ENCODE data around the gene ANAPC5.
A peak's percentile ranks its signal among the peaks of the same experiment; 100 is the strongest.
"Not testable (repeated sequence)": the region's sequence is repeated elsewhere in the genome, so short reads cannot be mapped to it uniquely, and the experiment has no call there.

Gene ANAPC5

DNA sequence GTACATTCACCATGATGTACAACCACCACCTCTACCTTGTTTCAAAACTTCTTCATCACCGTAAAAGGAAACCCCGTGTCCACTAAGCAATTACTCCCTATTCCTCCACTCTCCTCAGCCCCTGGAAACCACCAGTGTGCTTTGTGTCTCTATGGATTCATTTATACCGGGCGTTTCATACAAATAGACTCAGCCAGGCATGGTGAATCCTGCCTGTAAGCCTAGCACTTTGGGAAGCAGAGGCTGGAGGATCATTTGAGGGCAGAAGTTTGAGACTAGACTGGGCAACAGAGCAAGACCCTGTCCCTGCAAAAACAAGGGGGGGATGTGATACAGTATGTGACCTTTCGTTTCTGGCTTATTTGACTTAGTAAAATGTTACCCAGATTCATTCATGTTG lies 26.5 kb upstream of the ANAPC5 start:
- no peak overlapping the region for H3K4me3 Mint-ChIP-seq
- H3K27me3 Mint-ChIP-seq (ENCODE audit: low read depth): peaks cover 4% of the 10 kb centered on the region

DNA sequence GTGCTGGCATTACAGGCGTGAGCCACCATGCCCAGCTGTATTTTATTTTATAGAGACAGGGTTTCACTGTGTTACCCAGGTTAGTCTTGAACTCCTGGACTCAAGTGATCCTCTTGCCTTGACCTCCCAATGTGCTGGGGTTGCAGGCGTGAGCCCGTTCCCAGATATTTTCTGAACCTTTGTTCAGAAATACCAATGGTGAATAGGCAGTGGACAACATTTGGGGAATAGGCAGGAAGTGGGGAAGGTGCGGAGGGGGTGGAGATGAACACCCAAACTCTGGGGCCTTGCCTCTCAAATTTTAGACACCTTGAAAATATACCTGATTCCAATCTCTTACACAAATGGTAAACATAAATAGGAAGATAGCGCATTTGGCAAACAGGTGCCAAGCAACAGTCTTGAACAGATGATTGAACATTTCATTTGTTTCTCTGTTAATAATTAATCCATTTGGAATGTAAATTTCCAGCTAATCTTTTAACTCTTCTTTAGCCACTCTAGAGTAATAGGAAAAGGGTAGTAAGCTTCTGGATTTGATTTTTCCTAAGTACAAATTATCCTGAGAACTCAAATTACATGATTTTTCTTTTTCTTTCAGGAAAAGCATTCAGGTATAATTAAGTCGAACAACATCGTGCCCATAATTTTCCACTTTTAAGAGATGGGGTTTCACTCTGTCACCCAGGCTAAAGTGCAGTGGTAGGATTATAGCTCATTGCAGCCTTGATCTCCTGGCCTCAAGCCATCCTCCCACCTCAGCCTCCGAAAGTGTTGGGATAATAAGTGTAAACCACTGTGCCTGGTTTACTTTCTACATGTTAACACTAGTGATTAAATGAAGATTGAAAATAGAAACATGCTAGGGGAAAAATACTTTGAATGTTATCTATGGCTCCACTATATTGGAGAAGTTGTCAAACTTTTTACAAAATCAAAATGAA lies 24.8 kb upstream of the ANAPC5 start:
- Mint-ChIP-seq H3K9me3 (no peaks in the 10 kb centered on the region), H3K4me1 (ENCODE audit: low read depth) (no peaks in the 10 kb centered on the region), H3K27me3 (ENCODE audit: low read depth) (peaks cover 6% of the 10 kb centered on the region), H3K27ac (no peak overlapping the region), H3K4me3 (no peak overlapping the region), H3K36me3 (ENCODE audit: low read depth) (no peaks in the 10 kb centered on the region)
- no peak for DNase-seq (ENCODE audit: low spot score)

More for the DNA sequence above, 26.5 kb upstream of the ANAPC5 start:
- DNase-seq (ENCODE audit: low spot score): no peak
- Mint-ChIP-seq H3K27ac (no peak overlapping the region), H3K9me3 (no peaks in the 10 kb centered on the region), H3K4me1 (ENCODE audit: low read depth) (no peaks in the 10 kb centered on the region), H3K36me3 (ENCODE audit: low read depth) (no peaks in the 10 kb centered on the region)

DNA sequence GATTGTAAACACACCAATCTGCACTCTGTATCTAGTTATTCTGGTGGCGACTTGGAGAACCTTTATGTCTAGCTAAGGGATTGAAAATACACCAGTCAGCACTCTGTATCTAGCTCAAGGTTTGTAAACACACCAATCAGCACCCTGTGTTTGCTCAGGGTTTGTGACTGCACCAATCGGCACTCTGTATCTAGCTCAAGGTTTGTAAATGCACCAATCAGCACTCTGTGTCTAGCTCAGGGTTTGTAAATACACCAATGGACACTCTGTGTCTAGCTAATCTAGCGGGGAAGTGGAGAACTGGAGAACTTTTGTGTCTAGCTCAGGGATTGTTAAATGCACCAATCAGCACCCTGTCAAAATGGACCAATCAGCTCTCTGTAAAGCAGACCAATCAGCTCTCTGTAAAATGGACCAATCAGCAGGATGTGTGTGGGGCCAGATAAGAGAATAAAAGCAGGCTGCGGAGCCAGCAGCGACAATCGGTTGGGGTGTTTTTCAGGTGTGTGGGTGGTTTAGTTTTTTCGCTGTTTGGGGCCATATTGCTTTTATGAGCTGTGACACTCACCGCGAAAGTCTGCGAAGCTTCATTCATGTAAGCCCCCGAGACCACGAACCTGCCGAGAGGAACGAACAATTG lies 22.9 kb upstream of the ANAPC5 start:
- not testable (repeated sequence) for H3K27ac Mint-ChIP-seq; H3K27me3 Mint-ChIP-seq (ENCODE audit: low read depth); DNase-seq (ENCODE audit: low spot score); H3K36me3 Mint-ChIP-seq (ENCODE audit: low read depth); H3K4me3 Mint-ChIP-seq; H3K9me3 Mint-ChIP-seq; H3K4me1 Mint-ChIP-seq (ENCODE audit: low read depth)

GRCh38 chr12:121374336-121374735 lies 22.1 kb upstream of the ANAPC5 start:
- not testable (repeated sequence) for H3K27ac Mint-ChIP-seq; DNase-seq (ENCODE audit: low spot score); H3K36me3 Mint-ChIP-seq (ENCODE audit: low read depth); H3K4me3 Mint-ChIP-seq; H3K4me1 Mint-ChIP-seq (ENCODE audit: low read depth); H3K27me3 Mint-ChIP-seq (ENCODE audit: low read depth); H3K9me3 Mint-ChIP-seq

DNA sequence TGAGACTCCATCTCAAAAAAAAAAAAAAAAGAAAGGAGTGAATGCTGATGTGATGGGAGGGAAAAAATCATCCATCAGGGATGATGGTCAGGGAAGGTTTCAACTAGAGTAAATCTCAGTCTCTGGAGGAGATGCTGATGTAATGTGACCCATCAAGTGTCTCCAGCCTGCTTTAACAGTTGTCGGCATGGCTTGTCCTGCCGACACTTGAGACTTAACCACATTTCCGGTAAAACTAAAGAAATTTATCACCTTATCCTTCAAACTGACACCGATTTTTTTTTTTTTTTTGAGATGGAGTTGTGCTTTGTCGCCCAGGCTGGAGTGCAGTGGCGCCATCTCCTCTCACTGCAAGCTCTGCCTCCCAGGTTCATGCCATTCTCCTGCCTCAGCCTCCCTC lies 21.5 kb upstream of the ANAPC5 start:
- Mint-ChIP-seq H3K4me1 (ENCODE audit: low read depth) (no peaks in the 10 kb centered on the region), H3K9me3 (no peaks in the 10 kb centered on the region), H3K4me3 (no peak overlapping the region), H3K27ac (no peak overlapping the region), H3K27me3 (ENCODE audit: low read depth) (peaks cover 6% of the 10 kb centered on the region), H3K36me3 (ENCODE audit: low read depth) (no peaks in the 10 kb centered on the region)
- DNase-seq (ENCODE audit: low spot score): no peak

DNA sequence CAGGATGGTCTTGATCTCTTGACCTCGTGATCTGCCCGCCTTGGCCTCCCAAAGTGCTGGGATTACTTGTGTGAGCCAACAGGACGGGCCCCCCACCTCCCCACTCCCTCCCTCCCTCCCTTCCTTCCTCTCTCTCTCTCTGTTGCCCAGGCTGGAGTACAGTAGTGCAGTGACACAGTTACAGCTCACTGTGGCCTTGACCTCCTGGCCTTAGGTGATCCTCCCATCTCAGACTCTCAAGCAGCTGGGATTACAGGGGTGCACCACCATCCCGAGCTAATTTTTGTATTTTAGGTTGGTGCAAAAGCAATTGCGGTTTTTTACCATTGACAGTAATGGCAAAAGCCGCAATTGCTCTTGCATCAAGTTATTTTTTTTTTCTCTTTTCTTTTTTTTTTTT lies 19.2 kb upstream of the ANAPC5 start:
- Mint-ChIP-seq H3K9me3 (no peaks in the 10 kb centered on the region), H3K4me1 (ENCODE audit: low read depth) (no peaks in the 10 kb centered on the region), H3K4me3 (no peak overlapping the region), H3K27ac (no peak overlapping the region), H3K36me3 (ENCODE audit: low read depth) (no peaks in the 10 kb centered on the region), H3K27me3 (ENCODE audit: low read depth) (peaks cover 7% of the 10 kb centered on the region)
- no peak for DNase-seq (ENCODE audit: low spot score)

DNA sequence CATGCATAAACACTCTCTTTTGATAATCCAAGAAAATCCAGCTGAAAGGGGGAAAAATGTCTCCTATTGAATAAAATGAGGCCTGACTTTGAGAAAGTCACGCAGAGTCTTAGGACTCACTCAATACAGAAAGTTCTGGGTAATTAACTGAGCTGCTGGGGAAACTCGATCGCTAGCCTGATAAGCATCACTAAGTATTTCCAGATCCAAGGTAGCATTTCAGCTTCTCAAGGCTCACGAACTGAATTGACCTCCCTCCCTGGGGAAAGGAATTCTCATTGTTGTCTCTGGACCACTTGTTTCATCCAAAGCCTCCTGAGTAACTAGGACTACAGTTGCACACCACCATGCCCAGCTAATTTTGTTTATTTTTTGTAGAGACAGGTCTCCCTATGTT lies 13.8 kb upstream of the ANAPC5 start:
- no peak overlapping the region for H3K27ac Mint-ChIP-seq
- peaks cover 3% of the 10 kb centered on the region for H3K4me1 Mint-ChIP-seq (ENCODE audit: low read depth)

DNA sequence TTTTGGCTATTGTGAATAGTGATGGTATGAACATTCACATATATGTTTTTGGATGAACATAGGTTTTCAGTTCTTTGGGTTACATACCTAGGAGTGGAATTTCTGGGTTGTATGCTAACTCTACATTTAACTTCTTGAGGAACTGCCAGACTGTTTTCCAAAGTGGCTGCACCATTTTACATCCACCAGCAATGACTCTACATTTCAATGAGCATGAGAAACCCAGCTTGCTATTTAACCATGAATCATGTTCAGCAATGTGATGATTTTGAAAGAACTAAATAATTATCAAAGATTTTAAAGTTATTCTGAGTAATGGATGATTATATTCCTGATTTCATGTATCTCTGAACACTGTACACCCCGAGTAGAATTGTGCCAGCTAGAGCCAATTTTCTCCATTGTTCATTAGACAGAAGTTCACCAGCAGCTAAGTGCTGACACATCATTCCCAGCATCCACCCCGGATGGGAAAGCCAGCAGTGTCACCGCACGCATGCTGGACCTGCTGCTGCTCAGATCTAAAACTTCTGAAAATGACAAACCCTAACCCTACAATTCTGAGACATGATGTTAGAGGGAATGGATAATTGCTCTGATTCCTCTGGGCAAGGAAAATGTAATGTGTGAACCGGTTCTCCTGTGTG lies 13.3 kb upstream of the ANAPC5 start:
- no peak overlapping the region for H3K27ac Mint-ChIP-seq
- peaks cover 3% of the 10 kb centered on the region for H3K4me1 Mint-ChIP-seq (ENCODE audit: low read depth)
- no peaks in the 10 kb centered on the region for H3K36me3 Mint-ChIP-seq (ENCODE audit: low read depth)
- DNase-seq (ENCODE audit: low spot score): no peak
- H3K27me3 Mint-ChIP-seq (ENCODE audit: low read depth): peaks cover 23% of the 10 kb centered on the region
- no peak overlapping the region for H3K4me3 Mint-ChIP-seq
- H3K9me3 Mint-ChIP-seq: no peaks in the 10 kb centered on the region

More for the DNA sequence above, 13.8 kb upstream of the ANAPC5 start:
- Mint-ChIP-seq H3K36me3 (ENCODE audit: low read depth) (no peaks in the 10 kb centered on the region), H3K4me3 (no peak overlapping the region), H3K27me3 (ENCODE audit: low read depth) (peaks cover 23% of the 10 kb centered on the region), H3K9me3 (no peaks in the 10 kb centered on the region)
- no peak for DNase-seq (ENCODE audit: low spot score)

- Mint-ChIP-seq H3K4me3 (no peak overlapping the region), H3K9me3 (no peaks in the 10 kb centered on the region), H3K36me3 (ENCODE audit: low read depth) (no peaks in the 10 kb centered on the region), H3K4me1 (ENCODE audit: low read depth) (peaks cover 3% of the 10 kb centered on the region), H3K27ac (no peak overlapping the region), H3K27me3 (ENCODE audit: low read depth) (peaks cover 23% of the 10 kb centered on the region)
- no peak for DNase-seq (ENCODE audit: low spot score)
Measured at GRCh38 chr12:121364683-121365121, 12.5 kb upstream of the ANAPC5 start.

DNA sequence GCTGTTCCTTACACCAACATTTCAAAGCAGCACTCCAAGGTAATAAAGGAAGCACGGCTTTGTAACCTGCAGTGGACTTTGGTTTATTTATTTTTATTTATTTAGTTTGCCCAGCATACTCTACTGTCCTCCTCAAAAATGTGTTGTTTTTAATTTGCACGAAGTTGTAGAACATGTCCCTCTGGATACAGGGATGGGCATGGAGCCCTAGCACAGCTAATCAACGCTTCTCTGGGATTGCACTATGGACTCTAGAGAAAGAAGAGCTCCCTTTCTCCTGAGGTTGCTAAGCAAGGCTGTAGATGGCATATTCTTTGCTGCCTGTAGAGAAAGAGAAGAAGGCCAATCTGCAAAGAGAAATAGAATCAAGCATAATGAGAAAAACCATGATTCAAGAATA lies 5.9 kb upstream of the ANAPC5 start:
- H3K27ac Mint-ChIP-seq: no peak overlapping the region
- H3K36me3 Mint-ChIP-seq (ENCODE audit: low read depth): no peaks in the 10 kb centered on the region
- H3K9me3 Mint-ChIP-seq: no peaks in the 10 kb centered on the region
- peaks cover 4% of the 10 kb centered on the region for H3K4me1 Mint-ChIP-seq (ENCODE audit: low read depth)
- no peak overlapping the region for H3K4me3 Mint-ChIP-seq
- peaks cover 4% of the 10 kb centered on the region for H3K27me3 Mint-ChIP-seq (ENCODE audit: low read depth)
- no peak for DNase-seq (ENCODE audit: low spot score)

DNA sequence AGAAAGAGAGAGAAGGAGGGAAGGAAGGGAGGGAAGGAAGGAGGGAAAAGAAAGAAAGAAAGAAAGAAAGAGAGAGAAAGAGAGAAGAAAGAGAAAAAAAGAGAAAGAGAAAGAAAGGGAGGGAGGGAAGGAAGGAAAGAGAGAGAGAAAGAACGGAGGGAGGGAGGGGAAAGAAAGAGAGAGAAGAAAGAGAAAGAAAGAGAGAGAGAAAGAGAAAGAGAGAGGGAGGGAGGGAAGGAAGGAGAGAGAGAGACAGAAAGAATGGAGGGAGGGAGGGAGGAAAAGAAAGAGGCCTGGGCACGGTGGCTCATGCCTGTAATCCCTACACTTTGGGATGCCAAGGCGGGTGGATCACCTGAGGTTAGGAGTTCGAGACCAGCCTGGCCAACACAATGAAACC lies 5.1 kb upstream of the ANAPC5 start:
- Mint-ChIP-seq H3K4me3 (no peak overlapping the region), H3K4me1 (ENCODE audit: low read depth) (peaks cover 7% of the 10 kb centered on the region), H3K9me3 (no peaks in the 10 kb centered on the region), H3K27ac (peak overlapping the region; percentile 55), H3K36me3 (ENCODE audit: low read depth) (no peaks in the 10 kb centered on the region), H3K27me3 (ENCODE audit: low read depth) (peaks cover 4% of the 10 kb centered on the region)
- no peak for DNase-seq (ENCODE audit: low spot score)

GRCh38 chr12:121356657-121357056 lies 4.4 kb upstream of the ANAPC5 start:
- peaks cover 4% of the 10 kb centered on the region for H3K27me3 Mint-ChIP-seq (ENCODE audit: low read depth)
- H3K4me3 Mint-ChIP-seq: no peak overlapping the region
- no peak overlapping the region for H3K27ac Mint-ChIP-seq
- H3K9me3 Mint-ChIP-seq: no peaks in the 10 kb centered on the region
- peaks cover 3% of the 10 kb centered on the region for H3K36me3 Mint-ChIP-seq (ENCODE audit: low read depth)
- peaks cover 8% of the 10 kb centered on the region for H3K4me1 Mint-ChIP-seq (ENCODE audit: low read depth)
- DNase-seq (ENCODE audit: low spot score): no peak

DNA sequence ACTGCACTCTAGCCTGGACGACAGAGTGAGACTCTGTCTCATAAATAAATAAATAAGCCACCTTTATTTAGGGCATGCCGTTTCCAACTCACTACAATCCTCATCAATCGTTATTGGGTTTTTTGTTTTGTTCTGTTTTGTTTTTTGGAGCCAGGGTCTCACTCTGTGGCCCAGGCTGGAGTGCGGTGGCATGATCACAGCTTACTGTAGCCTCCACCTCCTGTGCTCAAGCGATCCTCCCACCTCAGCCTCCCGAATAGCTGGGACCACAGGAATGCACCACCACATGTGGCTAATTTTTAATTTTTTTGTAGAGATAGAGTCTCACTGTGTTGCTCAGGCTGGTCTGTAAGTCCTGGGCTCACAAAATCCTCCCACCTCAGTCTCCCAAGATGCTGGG lies 3.6 kb upstream of the ANAPC5 start:
- no peak overlapping the region for H3K4me3 Mint-ChIP-seq
- H3K9me3 Mint-ChIP-seq: no peaks in the 10 kb centered on the region
- H3K27me3 Mint-ChIP-seq (ENCODE audit: low read depth): peaks cover 4% of the 10 kb centered on the region
- DNase-seq (ENCODE audit: low spot score): no peak
- H3K4me1 Mint-ChIP-seq (ENCODE audit: low read depth): peaks cover 8% of the 10 kb centered on the region
- peaks cover 3% of the 10 kb centered on the region for H3K36me3 Mint-ChIP-seq (ENCODE audit: low read depth)
- H3K27ac Mint-ChIP-seq: no peak overlapping the region

DNA sequence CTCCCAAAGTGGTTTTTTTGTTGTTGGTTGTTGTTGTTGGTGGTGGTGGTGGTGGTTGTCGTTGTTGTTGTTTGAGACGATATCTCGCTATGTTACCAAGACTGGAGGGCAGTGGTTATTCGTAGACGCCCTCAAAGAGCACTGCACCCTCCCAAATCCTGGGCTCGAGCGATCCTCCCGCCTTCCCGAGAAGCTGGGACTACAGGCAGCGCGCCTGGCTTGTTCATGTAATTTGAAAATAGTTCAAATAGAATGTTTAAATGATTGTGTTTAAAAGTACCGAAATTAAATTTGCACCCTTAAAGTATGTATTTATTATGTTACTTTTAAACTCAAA lies 439 bp upstream of the ANAPC5 start:
- Mint-ChIP-seq H3K27me3 (ENCODE audit: low read depth) (peaks cover 4% of the 10 kb centered on the region), H3K27ac (peak overlapping the region; percentile 98), H3K4me3 (peak overlapping the region; percentile 96), H3K36me3 (ENCODE audit: low read depth) (peaks cover 7% of the 10 kb centered on the region), H3K4me1 (ENCODE audit: low read depth) (peaks cover 19% of the 10 kb centered on the region), H3K9me3 (no peaks in the 10 kb centered on the region)
- no peak for DNase-seq (ENCODE audit: low spot score)

Data from T-helper 2 cell treated with Interferon-gamma antibody and Interleukin-4, amounts not matched to agents 5 μg/mL and 100 μg/mL, for 36 hours (primary cell).